H7 (cell line): ENCODE measurements around the gene ATP2A2. TPM values are rescaled to one million over a fixed set of nuclear protein-coding genes. Genes with fewer than 3 reads are reported as not detected.

ENCODE experiments used
- DNase-seq: peaks from one replicate; pipeline ENCODE4 v3.0.0; 2012
- H3K27me3 ChIP-seq: 2 replicates; pipeline ENCODE4 v1.6.0; 2011; ENCODE audit warnings: mild to moderate bottlenecking, low read length; ENCODE audit not compliant: control insufficient read depth, insufficient read depth
- H3K36me3 ChIP-seq: replicated peaks from 2 replicates; pipeline ENCODE4 v1.5.1; 2011; ENCODE audit warnings: low read length; ENCODE audit not compliant: control insufficient read depth, insufficient read depth
- H3K4me3 ChIP-seq: 2 replicates; pipeline ENCODE4 v1.5.1; 2011; ENCODE audit warnings: low read depth, mild to moderate bottlenecking, control low read depth, low read length, moderate library complexity; ENCODE audit not compliant: insufficient read depth
- total RNA-seq: library from RNA; depleted of rRNA; stranded (reverse); fragments of >200 nt; shearing (Covaris generic); gene quantifications from 2 replicates; pipeline ENCODE4 v1.2.3, GENCODE V29; 2014; rRNA removed

The ATP2A2 gene
- total RNA-seq = 98.7 and 107 TPM in 2 replicates

DNA sequence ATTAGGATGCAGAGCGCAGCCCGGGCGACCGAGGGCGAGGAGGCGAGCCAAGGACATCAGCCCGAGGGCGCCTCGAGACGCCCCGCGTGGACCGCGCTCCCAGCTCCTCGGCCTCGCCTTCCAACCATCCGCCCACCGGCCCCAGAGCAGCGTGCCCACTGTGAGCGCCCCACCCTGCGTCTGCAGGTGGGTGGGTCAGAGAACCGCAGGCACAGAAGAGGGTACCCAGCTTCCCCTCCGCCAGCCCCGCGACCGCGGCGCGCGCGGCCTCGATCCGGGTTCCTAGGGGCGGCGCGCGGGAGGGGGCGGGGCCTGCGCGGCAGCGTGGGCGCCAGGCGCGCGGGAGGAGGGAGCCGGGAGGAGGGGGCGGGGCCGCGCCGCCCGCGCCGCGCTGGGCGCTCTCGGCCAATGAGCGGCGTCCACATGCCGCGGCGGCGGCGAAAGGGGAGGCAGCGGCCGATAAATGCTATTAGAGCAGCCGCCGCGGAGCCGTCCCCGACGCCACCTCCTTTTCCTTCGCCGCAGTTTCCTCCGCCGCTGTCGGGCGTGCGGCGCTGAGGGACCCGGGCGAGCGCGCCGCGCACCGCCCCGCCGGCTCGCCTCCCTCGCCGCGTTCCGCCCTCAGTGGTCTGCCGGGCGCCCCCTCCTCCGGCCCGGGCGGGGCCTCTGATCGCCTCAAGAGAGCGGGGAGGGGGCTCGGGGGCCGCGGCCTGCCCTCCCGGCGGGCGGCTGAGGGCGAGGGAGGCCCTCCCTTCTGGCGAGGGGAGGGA is at the start of gene ATP2A2:
Gene ATP2A2 (plus strand): TSS at position 469 of the 770 bp plus-strand sequence. CDS start 543 bp downstream, outside the sequence.
- peak; percentile 97 for DNase-seq
- Histone ChIP-seq H3K36me3 (no peaks in the 10 kb centered on the region), H3K27me3 (no peaks in the 10 kb centered on the region), H3K4me3 (peak within 1 kb of the TSS; percentile 95)

DNA sequence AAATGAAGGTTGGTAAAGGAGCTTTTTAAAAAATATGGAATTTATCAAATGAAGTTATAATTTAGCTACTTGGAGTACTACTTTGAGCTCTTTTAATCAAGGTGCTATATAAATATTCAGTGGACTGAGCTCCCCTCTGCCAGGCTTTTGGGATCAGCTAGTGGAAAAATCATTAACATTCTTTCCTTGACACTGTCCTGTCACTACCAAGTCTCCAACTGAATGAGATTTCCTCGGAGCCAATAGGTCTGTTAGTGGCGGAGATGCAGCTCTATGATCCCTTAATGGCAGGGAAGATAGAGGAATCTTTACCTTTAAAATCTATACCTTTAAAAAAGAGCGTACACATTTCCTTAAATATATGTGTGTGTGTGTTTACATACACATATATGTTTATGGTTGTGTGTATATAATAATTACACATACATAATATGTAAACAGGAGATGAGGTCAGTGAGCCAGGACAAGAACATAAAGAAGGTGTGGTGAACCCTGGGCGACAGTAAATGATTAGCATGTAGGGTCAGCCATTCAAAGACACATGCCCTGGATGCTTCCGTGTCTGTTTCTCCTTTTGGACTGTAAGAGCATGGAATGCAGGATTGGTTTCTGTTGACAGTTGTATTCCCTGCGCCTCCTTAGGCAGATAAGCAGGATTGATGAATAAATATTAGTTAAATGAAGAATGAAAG is 47.7 kb upstream of the ATP2A2 start:
- Histone ChIP-seq H3K36me3 (no peaks in the 10 kb centered on the region), H3K27me3 (no peaks in the 10 kb centered on the region), H3K4me3 (no peak overlapping the region)
- DNase-seq = no peak

DNA sequence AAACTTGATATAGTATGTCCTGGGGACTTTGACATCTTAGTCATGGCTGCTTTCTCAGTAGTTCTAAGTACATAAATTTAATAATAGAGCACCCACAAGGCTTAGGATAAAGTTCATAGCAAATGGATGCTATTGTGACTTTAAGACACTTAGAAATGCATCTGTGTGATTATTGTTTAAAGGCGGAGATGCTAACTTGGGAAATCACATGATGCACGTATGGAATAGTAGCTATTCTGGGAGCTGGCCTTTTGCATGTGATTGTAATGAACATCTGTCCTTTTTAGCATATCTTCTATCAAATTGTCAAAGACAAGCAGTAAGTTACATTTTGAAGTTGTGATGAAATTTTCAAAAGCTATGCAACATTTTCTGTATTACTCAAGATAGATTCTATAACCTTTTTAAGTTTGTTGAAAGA is 46.7 kb upstream of the ATP2A2 start:
- H3K4me3 ChIP-seq = no peak overlapping the region
- no peaks in the 10 kb centered on the region for H3K27me3 ChIP-seq
- no peaks in the 10 kb centered on the region for H3K36me3 ChIP-seq
- no peak for DNase-seq

GRCh38 chr12:110234755-110235154 is 46.3 kb upstream of the ATP2A2 start:
- Histone ChIP-seq H3K4me3 (no peak overlapping the region), H3K36me3 (no peaks in the 10 kb centered on the region), H3K27me3 (no peaks in the 10 kb centered on the region)
- no peak for DNase-seq

GRCh38 chr12:110235383-110235782 is 45.7 kb upstream of the ATP2A2 start:
- DNase-seq = no peak
- no peak overlapping the region for H3K4me3 ChIP-seq
- H3K36me3 ChIP-seq = no peaks in the 10 kb centered on the region
- H3K27me3 ChIP-seq = no peaks in the 10 kb centered on the region

DNA sequence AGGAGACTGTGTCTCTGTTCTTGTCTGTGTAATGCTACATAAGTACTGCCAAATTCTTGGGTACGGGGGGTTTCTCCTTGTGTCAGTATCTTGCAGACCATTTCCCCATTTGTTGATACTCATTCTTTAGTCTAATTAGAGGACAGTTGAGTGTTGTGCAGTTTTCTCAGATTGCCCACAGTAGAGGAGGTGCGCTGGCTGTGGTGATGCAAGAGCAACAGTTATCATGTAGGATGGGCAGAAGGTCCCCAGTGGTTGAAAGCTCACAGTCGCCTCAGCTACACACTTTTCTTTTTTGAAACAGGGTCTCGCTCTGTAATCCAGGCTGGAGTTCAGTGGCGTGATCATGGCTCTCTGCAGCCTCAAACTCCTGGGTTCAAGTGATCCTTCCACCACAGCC is 37.8 kb upstream of the ATP2A2 start:
- no peak overlapping the region for H3K4me3 ChIP-seq

DNA sequence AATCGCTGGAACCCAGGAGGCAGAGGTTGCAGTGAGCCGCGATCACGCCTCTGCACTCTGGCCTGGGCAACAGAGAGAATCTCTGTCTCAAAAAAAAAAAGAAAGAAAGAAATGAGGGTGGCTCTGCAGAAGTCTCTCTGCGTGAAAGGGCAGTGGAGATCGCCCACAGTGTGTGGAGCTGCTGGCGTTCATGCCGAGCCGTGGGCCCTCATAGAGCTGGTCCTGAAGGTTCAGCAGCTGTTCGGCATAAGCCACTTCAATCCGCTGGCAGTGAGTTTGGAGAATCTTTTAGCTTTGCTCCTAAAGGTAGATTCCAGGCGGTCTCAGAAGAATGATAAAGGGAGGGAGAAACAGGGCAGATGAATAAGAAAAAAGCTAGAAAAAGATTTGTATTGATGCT is 36.7 kb upstream of the ATP2A2 start:
- no peaks in the 10 kb centered on the region for H3K36me3 ChIP-seq
- H3K27me3 ChIP-seq = no peaks in the 10 kb centered on the region
- no peak overlapping the region for H3K4me3 ChIP-seq
- no peak for DNase-seq

More for the DNA sequence above, 37.8 kb upstream of the ATP2A2 start:
- H3K27me3 ChIP-seq = no peaks in the 10 kb centered on the region
- H3K36me3 ChIP-seq = no peaks in the 10 kb centered on the region
- no peak for DNase-seq

GRCh38 chr12:110244829-110245228 is 36.2 kb upstream of the ATP2A2 start:
- no peaks in the 10 kb centered on the region for H3K36me3 ChIP-seq
- no peaks in the 10 kb centered on the region for H3K27me3 ChIP-seq
- no peak overlapping the region for H3K4me3 ChIP-seq
- peak; percentile 82 for DNase-seq

GRCh38 chr12:110245369-110245772 is 35.7 kb upstream of the ATP2A2 start:
- peak; percentile 70 for DNase-seq
- Histone ChIP-seq H3K27me3 (no peaks in the 10 kb centered on the region), H3K4me3 (no peak overlapping the region), H3K36me3 (no peaks in the 10 kb centered on the region)

GRCh38 chr12:110246636-110247339 is 34.3 kb upstream of the ATP2A2 start:
- no peak for DNase-seq
- H3K4me3 ChIP-seq = no peak overlapping the region
- no peaks in the 10 kb centered on the region for H3K27me3 ChIP-seq
- H3K36me3 ChIP-seq = no peaks in the 10 kb centered on the region

GRCh38 chr12:110247340-110248095 is 33.5 kb upstream of the ATP2A2 start:
- no peak for DNase-seq
- H3K36me3 ChIP-seq = no peaks in the 10 kb centered on the region
- H3K4me3 ChIP-seq = no peak overlapping the region
- no peaks in the 10 kb centered on the region for H3K27me3 ChIP-seq

DNA sequence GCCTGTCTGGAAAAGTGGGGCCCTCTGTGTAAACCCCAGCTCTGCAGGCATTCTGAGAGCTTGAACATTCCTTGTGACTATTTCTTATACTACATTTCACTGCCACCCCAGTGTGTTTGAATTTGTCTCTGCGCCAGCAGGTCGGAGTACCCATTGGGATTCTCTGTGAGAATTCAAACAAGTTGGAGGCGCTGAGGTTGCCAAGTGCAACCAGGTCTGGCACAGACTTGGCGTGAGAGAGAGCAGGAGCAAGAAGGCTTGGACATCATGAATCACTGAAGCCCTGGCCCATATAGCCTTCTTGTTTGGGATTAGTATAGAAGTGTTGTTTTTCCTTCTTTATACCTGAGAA is 33.0 kb upstream of the ATP2A2 start:
- DNase-seq = no peak
- H3K27me3 ChIP-seq = no peaks in the 10 kb centered on the region
- no peak overlapping the region for H3K4me3 ChIP-seq
- H3K36me3 ChIP-seq = no peaks in the 10 kb centered on the region

- Histone ChIP-seq H3K36me3 (no peaks in the 10 kb centered on the region), H3K4me3 (no peak overlapping the region), H3K27me3 (no peaks in the 10 kb centered on the region)
- no peak for DNase-seq
Measured at GRCh38 chr12:110249105-110249504, 31.9 kb upstream of the ATP2A2 start.

DNA sequence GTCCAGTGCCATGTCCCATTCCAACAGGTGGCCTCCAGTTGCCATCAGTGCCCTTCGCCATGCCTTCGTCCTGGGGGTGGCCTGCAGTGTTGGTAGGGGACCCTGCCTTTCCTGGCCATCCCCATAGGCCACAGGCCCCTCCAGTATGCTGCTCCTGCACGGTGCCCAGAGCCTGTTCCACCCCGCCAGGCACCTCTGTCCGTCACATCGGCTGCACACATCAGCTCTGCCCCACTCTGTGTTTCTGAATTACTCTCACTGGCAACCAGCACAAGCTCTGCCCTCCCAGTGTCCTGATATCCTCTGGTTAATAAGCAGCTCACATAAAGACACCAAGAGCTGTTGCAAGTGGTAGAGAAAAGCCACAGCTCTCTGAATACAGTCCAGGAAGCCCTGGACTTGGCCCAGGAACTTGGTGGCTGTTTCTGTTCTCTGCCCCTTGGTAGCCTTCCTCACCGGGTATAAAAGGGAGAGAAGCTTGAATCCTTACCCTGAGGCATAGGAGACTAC is 31.3 kb upstream of the ATP2A2 start:
- Histone ChIP-seq H3K36me3 (no peaks in the 10 kb centered on the region), H3K27me3 (no peaks in the 10 kb centered on the region), H3K4me3 (no peak overlapping the region)
- DNase-seq = no peak
